ENCODE results near the gene AMDHD2.

GRCh38 chr16:2520784-2521531 is 787 bp downstream of the AMDHD2 start:
- TF ChIP-seq JUN (IDR thresholded peaks at IDR 0.05; ENCODE audit: low read depth, low read length) (no peak), POLR2AphosphoS5 (IDR thresholded peaks at IDR 0.05; ENCODE audit: low read depth, low read length) (no peak), CTCF (IDR thresholded peaks at IDR 0.05; ENCODE audit: control extremely low read depth in 1 of 3, insufficient read depth in 1 of 3, low read depth in 1 of 3, low read length in 3 of 3) (peak in 1 of 3 experiments; percentile 4; a peak in 1 of 4 replicates), POLR2A (IDR thresholded peaks at IDR 0.05; ENCODE audit: control extremely low read depth in 1 of 2, low read depth in 2 of 2, low read length in 2 of 2) (no peak; a peak in 1 of 3 replicates)

Data from H1 (cell line).